HepG2 (cell line): ENCODE measurements around the gene FOXL3. TPM values are rescaled to one million over a fixed set of nuclear protein-coding genes. Genes with fewer than 3 reads are reported as not detected.

Source experiments
- ATAC-seq: fragments of 200-7000 bp; cut with Tn5 transposase; 3 replicates; pipeline ENCODE4 v1.9.1; 2020; ENCODE audit warnings: mild to moderate bottlenecking, moderate library complexity
- BruUV-seq: library from RNA; stranded (reverse); fragments of 400-500 nt; replicated peaks from 2 replicates; lab custom pipeline; 2021; lab: Mats Ljungman, UMichigan
- CTCF ChIA-PET: fragments of 300-600 bp; formaldehyde crosslinking; extraction: SDS; loops from one replicate; lab custom pipeline; 2021; ENCODE audit warnings: low total read pairs, inconsistent platforms, low intra/inter-chr PET ratio; lab: Yijun Ruan, JAX
- POLR2A ChIA-PET: fragments of 350-600 bp; sonication (Branson Sonifier 250); formaldehyde crosslinking; loops from one replicate; lab custom pipeline; 2020; ENCODE audit warnings: antibody characterized with exemption, inconsistent platforms; lab: Yijun Ruan, JAX
- DNase-seq: peaks from one replicate; pipeline ENCODE4 v3.0.0-alpha.2; 2015; ENCODE audit warnings: low spot score
- FAIRE-seq: peaks from 3 replicates; lab custom pipeline; 2011; peaks lifted over from hg19 to GRCh38; lab: Jason Lieb, UNC
- H2AFZ ChIP-seq: one replicate; pipeline ENCODE4 v1.6.1; 2011; ENCODE audit warnings: low read length, inconsistent platforms
- H3K27ac ChIP-seq: fragments of 300-600 bp; 3 replicates; pipeline ENCODE4 v1.8.0; 2011; ENCODE audit warnings: mixed run types, mild to moderate bottlenecking, mixed read lengths, low read length, inconsistent platforms; ENCODE audit not compliant: insufficient read depth; ENCODE audit errors: extremely low read length
- H3K27me3 ChIP-seq, 2 experiments: fragments of 200-600 bp in 1 of 2; 2 replicates in 1 of 2; 3 replicates in 1 of 2; pipeline versions ENCODE4 v1.6.0 to v1.8.0; 2011; ENCODE audit warnings: low read length in 2 of 2, mild to moderate bottlenecking in 2 of 2, moderate library complexity in 2 of 2, inconsistent platforms in 1 of 2; ENCODE audit not compliant: insufficient read depth in 2 of 2, control insufficient read depth in 1 of 2
- H3K36me3 ChIP-seq, 2 experiments: fragments of 200-600 bp in 1 of 2; replicated peaks in 1 of 2; 2 replicates in 1 of 2; 3 replicates in 1 of 2; pipeline versions ENCODE4 v1.5.1 to v1.8.0; 2011; ENCODE audit warnings: low read length in 2 of 2, inconsistent platforms in 1 of 2; ENCODE audit not compliant: insufficient read depth in 2 of 2, control insufficient read depth in 1 of 2
- H3K4me1 ChIP-seq: 2 replicates; pipeline ENCODE4 v1.5.1; 2012; ENCODE audit warnings: low read length, inconsistent platforms; ENCODE audit not compliant: insufficient read depth
- H3K4me2 ChIP-seq: 2 replicates; pipeline ENCODE4 v1.6.0; 2011; ENCODE audit warnings: low read depth, low read length, inconsistent platforms
- H3K4me3 ChIP-seq, 3 experiments: fragments of 200-600 bp in 1 of 3; sonication (generic), shearing (Covaris generic) in 1 of 3; replicated peaks in 1 of 3; 2 replicates each; pipeline ENCODE4 v1.5.1; 2011 to 2016; ENCODE audit warnings: low read length in 3 of 3, inconsistent platforms in 2 of 3, low read depth in 2 of 3, mild to moderate bottlenecking in 2 of 3, control low read depth in 1 of 3, mixed read lengths in 1 of 3; ENCODE audit not compliant: insufficient read depth in 1 of 3
- H3K79me2 ChIP-seq: one replicate; pipeline ENCODE4 v1.6.1; 2011; ENCODE audit warnings: low read length, inconsistent platforms; ENCODE audit not compliant: insufficient read depth
- H3K9ac ChIP-seq: 2 replicates; pipeline ENCODE4 v1.6.0; 2011; ENCODE audit warnings: mild to moderate bottlenecking, low read depth, low read length, inconsistent platforms; ENCODE audit not compliant: insufficient read depth
- H3K9me3 ChIP-seq: 2 replicates; pipeline ENCODE4 v1.5.1; 2012; ENCODE audit warnings: mild to moderate bottlenecking, low read length
- H4K20me1 ChIP-seq: 2 replicates; pipeline ENCODE4 v1.6.0; 2011; ENCODE audit warnings: inconsistent platforms, mild to moderate bottlenecking, low read length, moderate library complexity; ENCODE audit not compliant: insufficient read depth
- AGO2 ChIP-seq: fragments of 200-400 bp; formaldehyde crosslinking; optimal IDR thresholded peaks from 2 replicates; pipeline ENCODE3; 2017; ENCODE audit warnings: mild to moderate bottlenecking, low read depth, low read length, moderate library complexity
- CBX5 ChIP-seq: sonication (generic); formaldehyde crosslinking; IDR thresholded peaks from 2 replicates; pipeline ENCODE4 v1.4.0; 2020; ENCODE audit warnings: missing genetic modification reagents, borderline replicate concordance
- CHCHD3 ChIP-seq: sonication (generic); formaldehyde crosslinking; IDR thresholded peaks from 2 replicates; pipeline ENCODE4 v1.8.0; 2022; ENCODE audit warnings: mild to moderate bottlenecking, missing genetic modification reagents, moderate library complexity
- FOXM1 ChIP-seq: sonication (generic); formaldehyde crosslinking; IDR thresholded peaks from 2 replicates; pipeline ENCODE4 v1.5.0; 2020; ENCODE audit warnings: missing genetic modification reagents
- HNF1A ChIP-seq, 2 experiments: sonication (generic) in 1 of 2; formaldehyde crosslinking in 1 of 2; IDR thresholded peaks; 2 replicates each; pipeline versions ENCODE4 v1.4.0 to v1.6.1; 2016 to 2020; ENCODE audit warnings: borderline replicate concordance in 1 of 2, low read depth in 1 of 2, mild to moderate bottlenecking in 1 of 2, missing genetic modification reagents in 1 of 2
- MZF1 ChIP-seq: sonication (generic); formaldehyde crosslinking; IDR thresholded peaks from 2 replicates; pipeline ENCODE4 v1.8.1; 2023; ENCODE audit warnings: mild to moderate bottlenecking, missing genetic modification reagents, borderline replicate concordance
- NKX3-1 ChIP-seq: sonication (generic); formaldehyde crosslinking; IDR thresholded peaks from 2 replicates; pipeline ENCODE4 v1.5.0; 2020; ENCODE audit warnings: missing genetic modification reagents
- SUZ12 ChIP-seq: fragments of 150-350 bp; IDR thresholded peaks from 2 replicates; pipeline ENCODE4 v1.6.1; 2014; ENCODE audit warnings: low read depth, low read length
- TBL1XR1 ChIP-seq: fragments of 150-350 bp; IDR thresholded peaks from 2 replicates; pipeline ENCODE4 v1.6.1; 2014; ENCODE audit warnings: borderline replicate concordance, low read length; ENCODE audit not compliant: partially characterized antibody
- ZBTB38 ChIP-seq: sonication (generic); formaldehyde crosslinking; IDR thresholded peaks from 2 replicates; pipeline ENCODE4 v1.5.1; 2020; ENCODE audit warnings: mild to moderate bottlenecking, missing genetic modification reagents
- ZBTB39 ChIP-seq: sonication (generic); formaldehyde crosslinking; IDR thresholded peaks from 2 replicates; pipeline ENCODE4 v1.5.0; 2020; ENCODE audit warnings: missing genetic modification reagents
- ZMYM4 ChIP-seq: sonication (generic); formaldehyde crosslinking; IDR thresholded peaks from 2 replicates; pipeline ENCODE4 v1.8.1; 2023; ENCODE audit warnings: mild to moderate bottlenecking, missing genetic modification reagents
- ZNF20 ChIP-seq: sonication (generic); formaldehyde crosslinking; IDR thresholded peaks from 2 replicates; pipeline ENCODE4 v1.4.0; 2020; ENCODE audit warnings: mild to moderate bottlenecking, moderate library complexity, missing genetic modification reagents
- ZNF431 ChIP-seq: sonication (generic); formaldehyde crosslinking; IDR thresholded peaks from 2 replicates; pipeline ENCODE4 v1.9.0; 2022; ENCODE audit warnings: missing genetic modification reagents, low read depth, mild to moderate bottlenecking, borderline replicate concordance
- ZNF564 ChIP-seq: sonication (generic); formaldehyde crosslinking; IDR thresholded peaks from 2 replicates; pipeline ENCODE4 v1.8.1; 2023; ENCODE audit warnings: mild to moderate bottlenecking, missing genetic modification reagents
- ZNF737 ChIP-seq: sonication (generic); formaldehyde crosslinking; IDR thresholded peaks from 2 replicates; pipeline ENCODE4 v1.5.0; 2020; ENCODE audit warnings: missing genetic modification reagents, mild to moderate bottlenecking, borderline replicate concordance
- ZNF775 ChIP-seq: sonication (generic); formaldehyde crosslinking; IDR thresholded peaks from 2 replicates; pipeline ENCODE4 v1.4.0; 2020; ENCODE audit warnings: missing genetic modification reagents, mild to moderate bottlenecking, moderate library complexity, borderline replicate concordance
- WGBS: methylation state at CpG from one replicate; pipeline ENCODE4 v1.1.6; 2017; ENCODE audit warnings: low lambda C conversion rate; 5-methylcytosine and 5-hydroxymethylcytosine counted together
- in situ Hi-C: cut with HindIII; loops from 2 replicates; pipeline ENCODE4 v1.10.0; 2017; ENCODE audit warnings: low pct_unique_long_range_greater_than_20kb; ENCODE audit not compliant: extremely low pct_ligation_motif_present
- intact Hi-C: fragments of 100-400 bp; cut with micrococcal nuclease; formaldehyde crosslinking; loops from one replicate; pipeline ENCODE4 v1.10.0; 2022; ENCODE audit not compliant: unreplicated experiment
- polyA plus RNA-seq, 8 experiments: library from polyadenylated mRNA; depleted of rRNA in 3 of 8; stranded (reverse) in 7 of 8; unstranded in 1 of 8; fragments of >200 nt; fragmentation: Illumina TruSeq in 4 of 8; extraction: Trizol in 4 of 8; gene quantifications; 2 replicates each; pipeline versions ENCODE4 v1.2.1 to v1.2.3, GENCODE V29; 2011 to 2016; ENCODE audit warnings: low read depth in 4 of 8, missing spikeins in 1 of 8, mixed read lengths in 1 of 8; ENCODE audit not compliant: insufficient read depth in 1 of 8
- total RNA-seq, 5 experiments: library from RNA; depleted of rRNA; stranded (reverse); fragments of >200 nt; fragmentation: Illumina TruSeq; extraction: Trizol; gene quantifications; 2 replicates each; pipeline ENCODE4 v1.2.3, GENCODE V29; 2016; ENCODE audit warnings: low read depth in 1 of 5

Gene FOXL3
- total and polyA plus RNA-seq, 2 of the 13 experiments (the other 11 are each of a cell fraction or from before 2014, with no cell fraction given) = not detected

- FAIRE-seq (no peak), ATAC-seq (no peak), DNase-seq (no peak)
- no peak for TF ChIP-seq FOXM1
- no peak for TF ChIP-seq ZBTB38 (CRISPR knock-in tag)
- no peak for TF ChIP-seq ZNF737 (CRISPR knock-in tag)
- TF ChIP-seq TBL1XR1 = no peak
- no peak for TF ChIP-seq ZNF775 (CRISPR knock-in tag)
- no peak for TF ChIP-seq ZNF20 (CRISPR knock-in tag)
- no peak for TF ChIP-seq AGO2
- TF ChIP-seq CBX5 (CRISPR knock-in tag) = no peak
- no peak for TF ChIP-seq ZMYM4 (CRISPR knock-in tag)
- TF ChIP-seq ZBTB39 (CRISPR knock-in tag) = no peak
- TF ChIP-seq MZF1 (CRISPR knock-in tag) = no peak
- TF ChIP-seq NKX3-1 (CRISPR knock-in tag) = no peak
- TF ChIP-seq HNF1A (IDR thresholded peaks at IDR 0.05; ENCODE audit: low read depth) = no peak
- TF ChIP-seq HNF1A (CRISPR knock-in tag; IDR thresholded peaks at IDR 0.05; ENCODE audit: borderline replicate concordance) = no peak
- TF ChIP-seq CHCHD3 = no peak
- no peak for TF ChIP-seq ZNF431 (CRISPR knock-in tag)
- no peak for TF ChIP-seq ZNF564 (CRISPR knock-in tag)
- no peak for TF ChIP-seq SUZ12
- BruUV-seq = no TSS peak
- ChIA-PET CTCF (no interaction called here), POLR2A (interaction anchor here (0.6 to 1.4 kb wide), 3 partner anchors 45 to 405 kb away, joined by 3 to 4 read pairs (median 3); no protein-coding TSS in a partner anchor)
- in situ Hi-C loops = loop anchor here (10.0 kb wide), 1 partner anchor 309 kb away; no protein-coding TSS in a partner anchor
- Histone ChIP-seq H3K4me3 (no peak overlapping the region), H3K79me2 (no peaks in the 10 kb centered on the region), H3K4me1 (peaks cover 51% of the 10 kb centered on the region), H3K9ac (no peak overlapping the region), H4K20me1 (no peaks in the 10 kb centered on the region), H3K27me3 (peaks cover 3 to 44% of the 10 kb centered on the region in 2 experiments; a peak in 4 of 5 replicates), H3K4me2 (no peak overlapping the region), H3K27ac (no peak overlapping the region), H3K36me3 (no peaks in the 10 kb centered on the region), H3K9me3 (no peaks in the 10 kb centered on the region), H2AFZ (no peak overlapping the region)
- 56% methylated on average over 9 of the region's 9 CpGs for WGBS
- intact Hi-C loops = no loop called here
These were observed 36.3 kb downstream of the FOXL3 start for GRCh38 chr7:326273-326672.
